Stimulated activated CD4-positive, alpha-beta T cell treated with anti-CD3 and anti-CD28 coated beads, Interleukin-12 subunit alpha, Interleukin-12 subunit beta, amount 100 ng/mL, for 48 hours (primary cell): ENCODE measurements around the gene RASSF9.

Source experiments
- DNase-seq, 3 donors: peaks; one replicate each; pipeline ENCODE4 v3.0.0-alpha.2; 2020; ENCODE audit warnings: low read depth in 2 of 3, low spot score in 1 of 3

The RASSF9 gene

GRCh38 chr12:85821759-85822158, 14.4 kb downstream of the RASSF9 start:
- no peak for DNase-seq

GRCh38 chr12:85821206-85821605, 15.0 kb downstream of the RASSF9 start:
- DNase-seq: no peak

- no peak for DNase-seq
These were observed 16.1 kb downstream of the RASSF9 start for GRCh38 chr12:85820101-85820500.

- DNase-seq: no peak
These were observed 21.5 kb downstream of the RASSF9 start for GRCh38 chr12:85814741-85815140.

GRCh38 chr12:85814071-85814470, 22.1 kb downstream of the RASSF9 start:
- DNase-seq: no peak

- DNase-seq: no peak
These were observed 26.7 kb downstream of the RASSF9 start for GRCh38 chr12:85809500-85809899.

- DNase-seq: no peak
These were observed 28.5 kb downstream of the RASSF9 start for GRCh38 chr12:85807730-85808129.

GRCh38 chr12:85805654-85806053, 30.6 kb downstream of the RASSF9 start:
- DNase-seq: no peak

- DNase-seq: no peak
These were observed 31.5 kb downstream of the RASSF9 start for GRCh38 chr12:85804663-85805062.

GRCh38 chr12:85803923-85804322, 32.3 kb downstream of the RASSF9 start:
- DNase-seq: no peak

GRCh38 chr12:85803231-85803630, 33.0 kb downstream of the RASSF9 start:
- no peak for DNase-seq

- DNase-seq: no peak
These were observed 38.1 kb downstream of the RASSF9 start for GRCh38 chr12:85798122-85798521.

GRCh38 chr12:85796001-85796400, 40.2 kb downstream of the RASSF9 start:
- no peak for DNase-seq

GRCh38 chr12:85794531-85794930, 41.7 kb downstream of the RASSF9 start:
- no peak for DNase-seq

- no peak for DNase-seq
These were observed 52.0 kb downstream of the RASSF9 start for GRCh38 chr12:85784096-85784720.

GRCh38 chr12:85782711-85783110, 53.5 kb downstream of the RASSF9 start:
- DNase-seq: no peak

GRCh38 chr12:85781766-85782165, 54.4 kb downstream of the RASSF9 start:
- DNase-seq: no peak

GRCh38 chr12:85779768-85780167, 56.4 kb downstream of the RASSF9 start:
- no peak for DNase-seq

GRCh38 chr12:85775091-85775490, 61.1 kb downstream of the RASSF9 start:
- no peak for DNase-seq

- no peak for DNase-seq
These were observed 70.7 kb downstream of the RASSF9 start for GRCh38 chr12:85765453-85765869.

GRCh38 chr12:85759623-85760022, 76.6 kb downstream of the RASSF9 start:
- DNase-seq: no peak

- DNase-seq: no peak
These were observed 77.1 kb downstream of the RASSF9 start for GRCh38 chr12:85759091-85759490.

- no peak for DNase-seq
These were observed 80.4 kb downstream of the RASSF9 start for GRCh38 chr12:85755760-85756159.
